ENCODE results near the gene SLC16A12.

GRCh38 chr10:89536013-89536354, 590 bp upstream of the SLC16A12 start:
- no peak for TF ChIP-seq CTCF (conservative IDR thresholded peaks at IDR 0.05 in 1 of 2, IDR thresholded peaks at IDR 0.05 in 1 of 2; ENCODE audit: low read depth in 1 of 2, low read length in 2 of 2)
- no peak for TF ChIP-seq EZH2 (IDR thresholded peaks at IDR 0.05; ENCODE audit: low read length, missing control alignments)
